Neural cell (in vitro differentiated cells): ENCODE results near the gene REC114. TPM values are rescaled to one million over a fixed set of nuclear protein-coding genes. Genes with fewer than 3 reads are reported as not detected.

Experiments
- H2AFZ ChIP-seq: fragments of 200-600, 300-800 bp; sonication (generic), shearing (Covaris generic); 2 replicates; pipeline ENCODE4 v1.6.0; 2014; ENCODE audit warnings: low read depth, mild to moderate bottlenecking, antibody characterized with exemption, low read length, moderate library complexity
- H3F3A ChIP-seq: fragments of 200-600 bp; shearing (Covaris generic); 2 replicates; pipeline ENCODE4 v1.6.1; 2016; ENCODE audit warnings: mild to moderate bottlenecking, moderate library complexity, mixed read lengths, antibody characterized with exemption, low read length; ENCODE audit not compliant: insufficient read depth, poor library complexity, severe bottlenecking
- H3K27ac ChIP-seq: fragments of 200-600, 300-800 bp; sonication (generic), shearing (Covaris generic); 2 replicates; pipeline ENCODE4 v1.5.1; 2014; ENCODE audit warnings: mild to moderate bottlenecking, low read length, moderate library complexity
- H3K27me3 ChIP-seq: fragments of 300-800, 200-600 bp; sonication (generic), shearing (Covaris generic); 2 replicates; pipeline ENCODE4 v1.6.0; 2014; ENCODE audit warnings: mild to moderate bottlenecking, low read depth, low read length, moderate library complexity; ENCODE audit not compliant: insufficient read depth
- H3K36me3 ChIP-seq: fragments of 300-800, 200-600 bp; sonication (generic), shearing (Covaris generic); 2 replicates; pipeline ENCODE4 v1.5.1; 2014; ENCODE audit warnings: mild to moderate bottlenecking, antibody characterized with exemption, low read length, moderate library complexity; ENCODE audit not compliant: insufficient read depth
- H3K4me2 ChIP-seq: fragments of 300-800, 200-600 bp; sonication (generic), shearing (Covaris generic); 2 replicates; pipeline ENCODE4 v1.6.0; 2014; ENCODE audit warnings: mild to moderate bottlenecking, low read length
- H3K4me3 ChIP-seq: fragments of 300-800, 200-600 bp; sonication (generic), shearing (Covaris generic); 2 replicates; pipeline ENCODE4 v1.5.1; 2014; ENCODE audit warnings: mild to moderate bottlenecking, low read length, moderate library complexity
- H3K79me2 ChIP-seq: fragments of 200-600 bp; shearing (Covaris generic); replicated peaks from 2 replicates; pipeline ENCODE4 v1.6.0; 2014; ENCODE audit warnings: mild to moderate bottlenecking, low read length, moderate library complexity; ENCODE audit not compliant: insufficient read depth
- H3K9ac ChIP-seq: fragments of 300-800, 200-600 bp; sonication (generic), shearing (Covaris generic); 2 replicates; pipeline ENCODE4 v1.6.1; 2016; ENCODE audit warnings: mild to moderate bottlenecking, low read length, mixed read lengths
- H3K9me2 ChIP-seq: fragments of 200-600 bp; shearing (Covaris generic); 2 replicates; pipeline ENCODE4 v1.6.1; 2016; ENCODE audit warnings: mild to moderate bottlenecking, low read length, mixed read lengths; ENCODE audit not compliant: insufficient read depth
- H3K9me3 ChIP-seq: fragments of 200-600, 300-800 bp; sonication (generic), shearing (Covaris generic); 2 replicates; pipeline ENCODE4 v1.6.1; 2016; ENCODE audit warnings: mild to moderate bottlenecking, mixed run types, low read length, moderate library complexity, mixed read lengths
- H4K20me1 ChIP-seq: fragments of 200-600 bp; shearing (Covaris generic); 2 replicates; pipeline ENCODE4 v1.6.1; 2016; ENCODE audit warnings: mild to moderate bottlenecking, mixed run types; ENCODE audit not compliant: insufficient read depth
- CTCF ChIP-seq: fragments of 450-650 bp; IDR thresholded peaks from 2 replicates; pipeline ENCODE4 v1.5.1; 2014; ENCODE audit warnings: antibody characterized with exemption, mild to moderate bottlenecking, moderate library complexity; ENCODE audit not compliant: poor library complexity, severe bottlenecking
- EP300 ChIP-seq: fragments of 450-650 bp; conservative IDR thresholded peaks from 2 replicates; pipeline ENCODE4 v1.6.1; 2014; ENCODE audit warnings: antibody characterized with exemption, mild to moderate bottlenecking, moderate library complexity; ENCODE audit not compliant: poor library complexity, severe bottlenecking
- EZH2 ChIP-seq: fragments of 200-600, 300-800 bp; shearing (Covaris generic), sonication (generic); IDR thresholded peaks from 2 replicates; pipeline ENCODE4 v1.6.1; 2014; ENCODE audit warnings: antibody characterized with exemption, low read length, borderline replicate concordance, mild to moderate bottlenecking; ENCODE audit not compliant: insufficient read depth, poor library complexity, severe bottlenecking
- MXI1 ChIP-seq: fragments of 450-650 bp; conservative IDR thresholded peaks from 2 replicates; pipeline ENCODE4 v1.6.1; 2014; ENCODE audit warnings: antibody characterized with exemption, mild to moderate bottlenecking; ENCODE audit not compliant: poor library complexity, severe bottlenecking
- POLR2AphosphoS5 ChIP-seq: IDR thresholded peaks from 2 replicates; pipeline ENCODE4 v1.6.1; 2012
- RAD21 ChIP-seq: fragments of 450-650 bp; conservative IDR thresholded peaks from 2 replicates; pipeline ENCODE4 v1.6.1; 2014; ENCODE audit warnings: antibody characterized with exemption, mild to moderate bottlenecking, moderate library complexity
- REST ChIP-seq: IDR thresholded peaks from 2 replicates; pipeline ENCODE4 v1.6.1; 2012; ENCODE audit warnings: borderline replicate concordance
- SMC3 ChIP-seq: fragments of 450-650 bp; conservative IDR thresholded peaks from 2 replicates; pipeline ENCODE4 v1.6.1; 2014; ENCODE audit warnings: antibody characterized with exemption, mild to moderate bottlenecking, moderate library complexity; ENCODE audit not compliant: poor library complexity
- TAF1 ChIP-seq: IDR thresholded peaks from 2 replicates; pipeline ENCODE4 v1.6.1; 2012; ENCODE audit warnings: low read depth
- polyA plus RNA-seq: library from polyadenylated mRNA; depleted of rRNA; stranded (reverse); fragments of >200 nt; gene quantifications from 2 replicates; pipeline ENCODE4 v1.2.3, GENCODE V29; 2014

The REC114 gene
- polyA plus RNA-seq, 1 donor from 2014 or later: not detected

- Histone ChIP-seq H3K4me3 (no peak overlapping the region), H3K36me3 (peaks cover 14% of the 10 kb centered on the region), H3K79me2 (no peaks in the 10 kb centered on the region), H3K27ac (no peak overlapping the region), H3K9me2 (no peaks in the 10 kb centered on the region), H3K9ac (no peak overlapping the region), H3F3A (no peaks in the 10 kb centered on the region), H4K20me1 (no peaks in the 10 kb centered on the region), H3K9me3 (no peaks in the 10 kb centered on the region), H2AFZ (no peak overlapping the region), H3K27me3 (no peaks in the 10 kb centered on the region), H3K4me2 (no peak overlapping the region)
- TF ChIP-seq EP300: no peak
Observed at GRCh38 chr15:73567020-73567419, 124.1 kb downstream of the REC114 start.

GRCh38 chr15:73568564-73569280, 125.8 kb downstream of the REC114 start:
- no peak overlapping the region for H2AFZ ChIP-seq
- H3K79me2 ChIP-seq: no peaks in the 10 kb centered on the region
- H3F3A ChIP-seq: no peaks in the 10 kb centered on the region
- no peak overlapping the region for H3K4me3 ChIP-seq
- no peaks in the 10 kb centered on the region for H3K9me2 ChIP-seq
- no peak overlapping the region for H3K4me2 ChIP-seq
- no peaks in the 10 kb centered on the region for H3K9me3 ChIP-seq
- no peak overlapping the region for H3K27ac ChIP-seq
- no peaks in the 10 kb centered on the region for H4K20me1 ChIP-seq
- H3K9ac ChIP-seq: no peak overlapping the region
- H3K36me3 ChIP-seq: peaks cover 23% of the 10 kb centered on the region
- H3K27me3 ChIP-seq: no peaks in the 10 kb centered on the region
- TF ChIP-seq CTCF (no peak), EZH2 (no peak), REST (no peak), TAF1 (no peak), MXI1 (no peak), EP300 (no peak), POLR2AphosphoS5 (no peak), RAD21 (no peak), SMC3 (no peak)
